Fibroblast of lung (primary cell): Measurements from ENCODE around the gene BUD31.

Source experiments
- EZH2 ChIP-seq: IDR thresholded peaks from 2 replicates; pipeline ENCODE4 v1.5.1; 2012; ENCODE audit warnings: low read length, control low read depth, mild to moderate bottlenecking; ENCODE audit errors: missing control alignments
- TF ChIP-seq, protein P1 (sequence below), 2 donors: IDR thresholded peaks in 1 of 2; conservative IDR thresholded peaks in 1 of 2; 1 replicate in 1 of 2; 2 replicates in 1 of 2; pipeline ENCODE4 v1.5.1; 2011 to 2012; ENCODE audit warnings: low read length in 2 of 2, control low read depth in 1 of 2, inconsistent platforms in 1 of 2, low read depth in 1 of 2, mild to moderate bottlenecking in 1 of 2

DNA sequence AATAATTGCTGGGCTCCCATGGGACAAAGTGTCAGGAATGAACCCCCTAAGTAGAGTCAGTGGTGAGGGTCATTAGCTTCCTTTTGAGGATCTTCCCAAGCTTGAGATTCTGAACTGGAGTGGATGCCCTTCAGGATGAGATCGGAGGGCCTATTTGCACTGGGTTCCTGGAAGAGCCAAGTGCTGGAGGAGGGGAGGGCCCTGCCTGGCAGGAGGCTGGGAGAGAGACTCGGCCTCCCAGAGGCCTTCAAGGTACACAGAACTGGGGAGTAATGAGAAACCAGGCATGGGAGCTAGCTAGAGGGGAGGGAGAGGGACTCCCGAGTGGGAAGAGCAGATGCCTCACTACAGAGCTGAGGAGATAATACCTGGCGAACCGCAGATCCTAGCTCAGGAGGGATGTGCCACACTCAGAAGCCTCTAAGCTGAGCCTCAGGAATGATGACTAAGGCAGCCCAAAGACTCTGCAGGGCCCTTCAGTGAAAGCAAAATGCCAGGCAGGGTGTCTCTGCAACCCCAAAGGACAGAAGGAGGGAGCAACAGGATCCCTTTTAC, 9.8 kb upstream of the BUD31 start:
- TF ChIP-seq, protein P1, sequence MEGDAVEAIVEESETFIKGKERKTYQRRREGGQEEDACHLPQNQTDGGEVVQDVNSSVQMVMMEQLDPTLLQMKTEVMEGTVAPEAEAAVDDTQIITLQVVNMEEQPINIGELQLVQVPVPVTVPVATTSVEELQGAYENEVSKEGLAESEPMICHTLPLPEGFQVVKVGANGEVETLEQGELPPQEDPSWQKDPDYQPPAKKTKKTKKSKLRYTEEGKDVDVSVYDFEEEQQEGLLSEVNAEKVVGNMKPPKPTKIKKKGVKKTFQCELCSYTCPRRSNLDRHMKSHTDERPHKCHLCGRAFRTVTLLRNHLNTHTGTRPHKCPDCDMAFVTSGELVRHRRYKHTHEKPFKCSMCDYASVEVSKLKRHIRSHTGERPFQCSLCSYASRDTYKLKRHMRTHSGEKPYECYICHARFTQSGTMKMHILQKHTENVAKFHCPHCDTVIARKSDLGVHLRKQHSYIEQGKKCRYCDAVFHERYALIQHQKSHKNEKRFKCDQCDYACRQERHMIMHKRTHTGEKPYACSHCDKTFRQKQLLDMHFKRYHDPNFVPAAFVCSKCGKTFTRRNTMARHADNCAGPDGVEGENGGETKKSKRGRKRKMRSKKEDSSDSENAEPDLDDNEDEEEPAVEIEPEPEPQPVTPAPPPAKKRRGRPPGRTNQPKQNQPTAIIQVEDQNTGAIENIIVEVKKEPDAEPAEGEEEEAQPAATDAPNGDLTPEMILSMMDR (conservative IDR thresholded peaks at IDR 0.05 in 1 of 2, IDR thresholded peaks at IDR 0.05 in 1 of 2; ENCODE audit: low read depth in 1 of 2, low read length in 2 of 2): no peak
- TF ChIP-seq EZH2: no peak
